Measurements from ENCODE around the gene CDY2B.
"Not testable (repeated sequence)": the region's sequence is repeated elsewhere in the genome, so short reads cannot be mapped to it uniquely, and the experiment has no call there.

CDY2B gene, protein sequence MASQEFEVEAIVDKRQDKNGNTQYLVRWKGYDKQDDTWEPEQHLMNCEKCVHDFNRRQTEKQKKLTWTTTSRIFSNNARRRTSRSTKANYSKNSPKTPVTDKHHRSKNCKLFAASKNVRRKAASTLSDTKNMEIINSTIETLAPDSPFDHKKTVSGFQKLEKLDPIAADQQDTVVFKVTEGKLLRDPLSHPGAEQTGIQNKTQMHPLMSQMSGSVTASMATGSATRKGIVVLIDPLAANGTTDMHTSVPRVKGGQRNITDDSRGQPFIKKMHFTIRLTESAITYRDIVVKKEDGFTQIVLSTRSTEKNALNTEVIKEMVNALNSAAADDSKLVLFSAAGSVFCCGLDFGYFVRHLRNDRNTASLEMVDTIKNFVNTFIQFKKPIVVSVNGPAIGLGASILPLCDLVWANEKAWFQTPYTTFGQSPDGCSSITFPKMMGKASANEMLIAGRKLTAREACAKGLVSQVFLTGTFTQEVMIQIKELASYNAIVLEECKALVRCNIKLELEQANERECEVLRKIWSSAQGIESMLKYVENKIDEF

DNA sequence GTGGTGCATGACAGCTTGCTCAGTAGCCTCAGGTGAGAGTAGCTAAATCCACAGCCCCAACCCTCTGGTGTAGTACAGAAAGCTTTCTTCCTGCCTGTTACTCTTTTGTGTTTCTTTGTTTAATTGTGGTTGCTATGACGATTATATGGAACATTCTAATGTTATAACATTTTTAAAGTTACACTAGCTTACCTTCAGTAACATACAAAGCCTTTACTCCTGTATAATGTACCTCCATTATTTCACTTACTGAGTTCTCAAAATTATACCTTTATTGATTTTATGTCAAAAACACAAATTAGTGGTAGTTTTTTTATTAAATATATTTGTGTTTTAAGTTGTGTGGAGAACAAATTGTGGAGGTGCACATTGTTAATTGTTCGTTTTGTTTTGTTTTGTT, at the start of gene CDY2B:
Gene CDY2B (minus strand): TSS at position 101 of the 400 bp plus-strand sequence. CDS start 328 bp downstream, outside the sequence.
- not testable (repeated sequence) for H4K20me1 ChIP-seq (ENCODE audit: insufficient read depth, low read length); H3K27me3 ChIP-seq (ENCODE audit: insufficient read depth, low read length, poor library complexity); H3K4me1 ChIP-seq (ENCODE audit: insufficient read depth, low read length); H3K4me3 ChIP-seq (ENCODE audit: low read depth in 1 of 2, low read length in 2 of 2); DNase-seq; H3K9ac ChIP-seq (ENCODE audit: low read depth, low read length); ATAC-seq (ENCODE audit: insufficient read depth, low read depth); H2AFZ ChIP-seq (ENCODE audit: low read depth, low read length); H3K27ac ChIP-seq (ENCODE audit: low read length); H3K36me3 ChIP-seq (ENCODE audit: insufficient read depth, low read length); H3K79me2 ChIP-seq (ENCODE audit: insufficient read depth, low read length); H3K4me2 ChIP-seq (ENCODE audit: insufficient read depth, low read length); H3K9me3 ChIP-seq (ENCODE audit: insufficient read depth, low read length, severe bottlenecking)

DNA sequence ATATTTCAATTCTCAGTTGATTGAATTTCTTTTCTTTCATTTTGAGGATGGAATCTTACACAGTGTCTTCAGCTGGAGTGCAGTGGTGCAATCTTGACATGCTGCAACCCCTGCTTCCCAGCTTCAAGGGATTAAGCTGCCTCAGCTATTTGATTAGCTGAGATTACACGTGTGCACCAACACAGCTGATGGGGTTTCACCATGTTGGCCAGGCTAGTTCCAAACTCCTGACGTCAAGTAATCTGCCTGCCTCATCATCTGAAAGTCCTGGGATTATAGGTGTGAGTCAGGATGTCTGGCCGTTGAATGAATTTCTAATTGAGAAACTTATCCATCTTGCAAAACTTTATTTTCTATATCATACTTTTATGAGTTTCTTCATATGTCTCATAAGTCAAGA, 28.0 kb upstream of the CDY2B start:
- H3K9me3 ChIP-seq (ENCODE audit: insufficient read depth, low read length, severe bottlenecking); H3K4me3 ChIP-seq (ENCODE audit: low read depth in 1 of 2, low read length in 2 of 2); ATAC-seq (ENCODE audit: insufficient read depth, low read depth): not testable (repeated sequence)

GRCh38 chrY:17907351-17907750, 27.3 kb upstream of the CDY2B start:
- H3K9me3 ChIP-seq (ENCODE audit: insufficient read depth, low read length, severe bottlenecking); H3K79me2 ChIP-seq (ENCODE audit: insufficient read depth, low read length); H3K27ac ChIP-seq (ENCODE audit: low read length); H3K27me3 ChIP-seq (ENCODE audit: insufficient read depth, low read length, poor library complexity); H3K9ac ChIP-seq (ENCODE audit: low read depth, low read length); ATAC-seq (ENCODE audit: insufficient read depth, low read depth); H2AFZ ChIP-seq (ENCODE audit: low read depth, low read length); DNase-seq; H4K20me1 ChIP-seq (ENCODE audit: insufficient read depth, low read length); H3K4me3 ChIP-seq (ENCODE audit: low read depth in 1 of 2, low read length in 2 of 2); H3K4me2 ChIP-seq (ENCODE audit: insufficient read depth, low read length); H3K4me1 ChIP-seq (ENCODE audit: insufficient read depth, low read length); H3K36me3 ChIP-seq (ENCODE audit: insufficient read depth, low read length): not testable (repeated sequence)

More for the DNA sequence above, 28.0 kb upstream of the CDY2B start:
- not testable (repeated sequence) for H3K36me3 ChIP-seq (ENCODE audit: insufficient read depth, low read length); H3K27me3 ChIP-seq (ENCODE audit: insufficient read depth, low read length, poor library complexity); H3K9ac ChIP-seq (ENCODE audit: low read depth, low read length); H3K79me2 ChIP-seq (ENCODE audit: insufficient read depth, low read length); H3K4me1 ChIP-seq (ENCODE audit: insufficient read depth, low read length); DNase-seq; H4K20me1 ChIP-seq (ENCODE audit: insufficient read depth, low read length); H3K4me2 ChIP-seq (ENCODE audit: insufficient read depth, low read length); H2AFZ ChIP-seq (ENCODE audit: low read depth, low read length); H3K27ac ChIP-seq (ENCODE audit: low read length)

DNA sequence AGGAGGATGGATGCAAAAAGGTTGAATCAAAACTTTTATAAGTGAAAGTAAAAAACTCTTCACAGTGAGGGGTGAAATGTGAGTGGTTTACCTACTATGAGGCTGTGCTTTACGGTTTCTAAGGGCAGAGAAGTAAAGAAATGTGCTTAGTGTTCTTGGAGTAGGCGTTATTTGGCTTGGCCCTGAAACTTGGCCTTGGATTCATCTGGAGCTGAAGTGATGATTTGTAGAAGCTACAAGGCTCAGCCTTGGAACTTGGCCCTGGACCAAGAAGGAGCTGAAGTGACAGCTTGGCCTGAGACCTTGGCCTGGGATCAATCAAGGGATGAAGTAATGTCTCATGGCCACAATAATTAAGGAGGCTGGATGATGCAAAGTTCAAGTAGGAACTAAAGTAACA, 1.7 kb upstream of the CDY2B start:
- H3K79me2 ChIP-seq (ENCODE audit: insufficient read depth, low read length) = not testable (repeated sequence)

GRCh38 chrY:17876767-17877166, 3.3 kb downstream of the CDY2B start:
- not testable (repeated sequence) for H3K36me3 ChIP-seq (ENCODE audit: insufficient read depth, low read length); H3K4me3 ChIP-seq (ENCODE audit: low read depth in 1 of 2, low read length in 2 of 2); H2AFZ ChIP-seq (ENCODE audit: low read depth, low read length); H3K4me2 ChIP-seq (ENCODE audit: insufficient read depth, low read length); H3K9ac ChIP-seq (ENCODE audit: low read depth, low read length); H4K20me1 ChIP-seq (ENCODE audit: insufficient read depth, low read length); ATAC-seq (ENCODE audit: insufficient read depth, low read depth); H3K27ac ChIP-seq (ENCODE audit: low read length); H3K4me1 ChIP-seq (ENCODE audit: insufficient read depth, low read length); DNase-seq; H3K27me3 ChIP-seq (ENCODE audit: insufficient read depth, low read length, poor library complexity); H3K79me2 ChIP-seq (ENCODE audit: insufficient read depth, low read length); H3K9me3 ChIP-seq (ENCODE audit: insufficient read depth, low read length, severe bottlenecking)

More for the DNA sequence above, 1.7 kb upstream of the CDY2B start:
- not testable (repeated sequence) for H3K36me3 ChIP-seq (ENCODE audit: insufficient read depth, low read length); H3K4me3 ChIP-seq (ENCODE audit: low read depth in 1 of 2, low read length in 2 of 2); H3K9ac ChIP-seq (ENCODE audit: low read depth, low read length); H3K4me1 ChIP-seq (ENCODE audit: insufficient read depth, low read length); H2AFZ ChIP-seq (ENCODE audit: low read depth, low read length); H3K27ac ChIP-seq (ENCODE audit: low read length); H3K9me3 ChIP-seq (ENCODE audit: insufficient read depth, low read length, severe bottlenecking); ATAC-seq (ENCODE audit: insufficient read depth, low read depth); H4K20me1 ChIP-seq (ENCODE audit: insufficient read depth, low read length); H3K27me3 ChIP-seq (ENCODE audit: insufficient read depth, low read length, poor library complexity); DNase-seq; H3K4me2 ChIP-seq (ENCODE audit: insufficient read depth, low read length)

DNA sequence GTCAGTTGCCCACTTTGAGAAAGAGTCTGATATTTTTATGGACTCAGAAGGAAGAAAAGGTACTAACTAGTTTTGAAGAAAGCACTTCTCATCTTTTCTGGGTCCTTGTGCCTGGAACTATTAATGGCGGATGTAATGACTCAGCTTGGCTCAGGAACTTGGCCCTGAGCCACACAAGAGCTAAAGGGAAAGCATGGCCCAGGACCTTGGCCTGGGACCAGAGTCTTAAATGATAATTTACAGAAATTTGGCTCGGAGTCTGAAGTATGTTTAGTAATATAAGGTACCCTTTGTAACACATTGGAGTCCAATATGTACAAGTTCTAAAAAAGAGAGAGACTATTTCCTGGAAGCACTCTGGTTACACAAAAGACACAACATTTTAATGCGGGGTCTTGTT, 4.6 kb downstream of the CDY2B start:
- not testable (repeated sequence) for H3K79me2 ChIP-seq (ENCODE audit: insufficient read depth, low read length); H3K4me2 ChIP-seq (ENCODE audit: insufficient read depth, low read length); H3K27ac ChIP-seq (ENCODE audit: low read length); H3K4me1 ChIP-seq (ENCODE audit: insufficient read depth, low read length); H3K9me3 ChIP-seq (ENCODE audit: insufficient read depth, low read length, severe bottlenecking); H2AFZ ChIP-seq (ENCODE audit: low read depth, low read length); H3K4me3 ChIP-seq (ENCODE audit: low read depth in 1 of 2, low read length in 2 of 2); H3K9ac ChIP-seq (ENCODE audit: low read depth, low read length); H3K36me3 ChIP-seq (ENCODE audit: insufficient read depth, low read length); H4K20me1 ChIP-seq (ENCODE audit: insufficient read depth, low read length); DNase-seq; H3K27me3 ChIP-seq (ENCODE audit: insufficient read depth, low read length, poor library complexity); ATAC-seq (ENCODE audit: insufficient read depth, low read depth)

DNA sequence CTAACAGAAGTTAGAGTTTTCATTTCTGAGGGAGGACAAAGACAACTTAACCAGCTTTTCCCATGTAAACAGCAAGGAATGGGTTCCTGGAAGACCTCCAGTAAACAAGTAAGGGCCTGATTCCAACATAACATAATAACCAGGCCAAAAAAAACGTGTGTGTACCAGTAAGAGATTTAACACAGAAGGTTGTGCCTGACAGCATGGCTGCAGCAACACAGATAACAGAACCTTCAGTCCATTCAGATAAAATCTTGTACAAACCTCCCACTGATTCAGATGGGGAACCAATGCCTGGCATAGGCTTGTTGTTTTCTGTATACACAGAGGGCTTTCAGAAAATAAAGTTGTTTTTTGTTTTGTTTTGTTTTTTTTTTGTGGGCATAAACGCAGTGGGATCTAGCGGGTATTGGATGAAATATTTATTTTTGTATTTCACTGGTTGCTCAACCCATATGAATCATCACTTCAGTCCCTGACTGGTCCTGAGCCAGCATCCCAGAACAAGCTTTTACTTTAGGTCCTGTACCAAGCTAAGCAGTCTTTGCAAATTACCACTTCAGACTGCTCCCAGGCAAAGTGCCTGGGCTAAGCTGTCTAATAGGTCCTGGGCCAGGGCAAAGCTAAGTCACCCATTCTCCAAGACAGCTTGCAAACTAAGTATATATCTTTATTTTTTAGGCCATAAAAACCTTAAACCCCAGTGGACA, 8.7 kb downstream of the CDY2B start:
- H3K9ac ChIP-seq (ENCODE audit: low read depth, low read length); H3K27ac ChIP-seq (ENCODE audit: low read length); H3K4me3 ChIP-seq (ENCODE audit: low read depth in 1 of 2, low read length in 2 of 2); H3K9me3 ChIP-seq (ENCODE audit: insufficient read depth, low read length, severe bottlenecking); DNase-seq; H4K20me1 ChIP-seq (ENCODE audit: insufficient read depth, low read length); H3K36me3 ChIP-seq (ENCODE audit: insufficient read depth, low read length); ATAC-seq (ENCODE audit: insufficient read depth, low read depth); H3K27me3 ChIP-seq (ENCODE audit: insufficient read depth, low read length, poor library complexity); H3K79me2 ChIP-seq (ENCODE audit: insufficient read depth, low read length); H3K4me1 ChIP-seq (ENCODE audit: insufficient read depth, low read length); H2AFZ ChIP-seq (ENCODE audit: low read depth, low read length); H3K4me2 ChIP-seq (ENCODE audit: insufficient read depth, low read length): not testable (repeated sequence)

- not testable (repeated sequence) for H3K36me3 ChIP-seq (ENCODE audit: insufficient read depth, low read length); ATAC-seq (ENCODE audit: insufficient read depth, low read depth); H3K27ac ChIP-seq (ENCODE audit: low read length); H3K27me3 ChIP-seq (ENCODE audit: insufficient read depth, low read length, poor library complexity); H3K9ac ChIP-seq (ENCODE audit: low read depth, low read length); H2AFZ ChIP-seq (ENCODE audit: low read depth, low read length); H3K9me3 ChIP-seq (ENCODE audit: insufficient read depth, low read length, severe bottlenecking); H3K4me1 ChIP-seq (ENCODE audit: insufficient read depth, low read length); H3K79me2 ChIP-seq (ENCODE audit: insufficient read depth, low read length); H3K4me3 ChIP-seq (ENCODE audit: low read depth in 1 of 2, low read length in 2 of 2); DNase-seq; H4K20me1 ChIP-seq (ENCODE audit: insufficient read depth, low read length); H3K4me2 ChIP-seq (ENCODE audit: insufficient read depth, low read length)
Measured at GRCh38 chrY:17870737-17871136, 9.3 kb downstream of the CDY2B start.
